OCI-LY3 (cell line): Measurements from ENCODE around the gene EDN1.

Source experiments
- H2AFZ ChIP-seq: fragments of 200-600, 300-600 bp; shearing (Covaris generic); 2 replicates; pipeline ENCODE4 v1.6.0; 2014; ENCODE audit warnings: antibody characterized with exemption, low read depth, low read length
- H3K27ac ChIP-seq: fragments of 200-600, 300-600 bp; sonication (generic); 2 replicates; pipeline ENCODE4 v1.5.1; 2014; ENCODE audit warnings: mild to moderate bottlenecking, low read length, moderate library complexity, mixed read lengths
- H3K27me3 ChIP-seq: fragments of 200-600, 300-600 bp; sonication (generic); 2 replicates; pipeline ENCODE4 v1.6.1; 2014; ENCODE audit warnings: low read depth, low read length, mixed read lengths
- H3K36me3 ChIP-seq: fragments of 200-600, 300-600 bp; sonication (generic); replicated peaks from 2 replicates; pipeline ENCODE3; 2014; ENCODE audit warnings: low read depth, low read length, mixed read lengths
- H3K4me1 ChIP-seq: fragments of 300-600, 200-600 bp; sonication (generic); 2 replicates; pipeline ENCODE4 v1.6.1; 2014; ENCODE audit warnings: low read length, mixed read lengths
- H3K4me2 ChIP-seq: fragments of 200-600, 300-600 bp; sonication (generic); 2 replicates; pipeline ENCODE4 v1.6.1; 2014; ENCODE audit warnings: low read length, mixed read lengths
- H3K4me3 ChIP-seq: fragments of 300-600, 200-600 bp; sonication (generic); 2 replicates; pipeline ENCODE4 v1.5.1; 2014; ENCODE audit warnings: antibody characterized with exemption, mild to moderate bottlenecking, low read length, moderate library complexity
- H3K79me2 ChIP-seq: fragments of 300-600, 200-600 bp; shearing (Covaris generic); 2 replicates; pipeline ENCODE4 v1.6.1; 2014; ENCODE audit warnings: mild to moderate bottlenecking, low read length, mixed read lengths
- H3K9ac ChIP-seq: fragments of 300-600, 200-600 bp; shearing (Covaris generic); 2 replicates; pipeline ENCODE4 v1.6.0; 2014; ENCODE audit warnings: mild to moderate bottlenecking, low read length, moderate library complexity
- H3K9me3 ChIP-seq: fragments of 200-600, 300-600 bp; shearing (Covaris generic); 2 replicates; pipeline ENCODE4 v1.6.1; 2014; ENCODE audit warnings: low read length, mixed read lengths; ENCODE audit not compliant: insufficient read depth
- H4K20me1 ChIP-seq: fragments of 200-600, 300-600 bp; sonication (generic); 2 replicates; pipeline ENCODE4 v1.6.1; 2016; ENCODE audit warnings: low read length, mixed read lengths; ENCODE audit not compliant: insufficient read depth
- CTCF ChIP-seq: fragments of 200-600, 300-600 bp; sonication (generic); IDR thresholded peaks from 2 replicates; pipeline ENCODE4 v1.5.1; 2014; ENCODE audit warnings: antibody characterized with exemption, low read length, low read depth
- EZH2phosphoT487 ChIP-seq: fragments of 200-600 bp; shearing (Covaris generic); IDR thresholded peaks from 2 replicates; pipeline ENCODE4 v1.6.1; 2018; ENCODE audit warnings: antibody characterized with exemption, mixed run types, low read depth

The EDN1 gene

DNA sequence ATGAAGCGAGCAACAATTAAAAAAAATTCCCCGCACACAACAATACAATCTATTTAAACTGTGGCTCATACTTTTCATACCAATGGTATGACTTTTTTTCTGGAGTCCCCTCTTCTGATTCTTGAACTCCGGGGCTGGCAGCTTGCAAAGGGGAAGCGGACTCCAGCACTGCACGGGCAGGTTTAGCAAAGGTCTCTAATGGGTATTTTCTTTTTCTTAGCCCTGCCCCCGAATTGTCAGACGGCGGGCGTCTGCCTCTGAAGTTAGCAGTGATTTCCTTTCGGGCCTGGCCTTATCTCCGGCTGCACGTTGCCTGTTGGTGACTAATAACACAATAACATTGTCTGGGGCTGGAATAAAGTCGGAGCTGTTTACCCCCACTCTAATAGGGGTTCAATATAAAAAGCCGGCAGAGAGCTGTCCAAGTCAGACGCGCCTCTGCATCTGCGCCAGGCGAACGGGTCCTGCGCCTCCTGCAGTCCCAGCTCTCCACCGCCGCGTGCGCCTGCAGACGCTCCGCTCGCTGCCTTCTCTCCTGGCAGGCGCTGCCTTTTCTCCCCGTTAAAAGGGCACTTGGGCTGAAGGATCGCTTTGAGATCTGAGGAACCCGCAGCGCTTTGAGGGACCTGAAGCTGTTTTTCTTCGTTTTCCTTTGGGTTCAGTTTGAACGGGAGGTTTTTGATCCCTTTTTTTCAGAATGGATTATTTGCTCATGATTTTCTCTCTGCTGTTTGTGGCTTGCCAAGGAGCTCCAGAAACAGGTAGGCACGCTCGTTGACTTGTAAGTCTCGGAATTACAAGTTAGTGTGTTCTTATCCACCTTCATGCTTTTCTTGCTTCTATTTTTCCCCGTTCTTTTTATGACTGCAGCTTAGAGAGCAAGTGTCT, at the start of gene EDN1:
EDN1 (plus strand) TSS at position 429 of the 888 bp plus-strand sequence; CDS start at position 698, 269 bp downstream.
- H3K27ac ChIP-seq: no peak within 1 kb of the TSS

DNA sequence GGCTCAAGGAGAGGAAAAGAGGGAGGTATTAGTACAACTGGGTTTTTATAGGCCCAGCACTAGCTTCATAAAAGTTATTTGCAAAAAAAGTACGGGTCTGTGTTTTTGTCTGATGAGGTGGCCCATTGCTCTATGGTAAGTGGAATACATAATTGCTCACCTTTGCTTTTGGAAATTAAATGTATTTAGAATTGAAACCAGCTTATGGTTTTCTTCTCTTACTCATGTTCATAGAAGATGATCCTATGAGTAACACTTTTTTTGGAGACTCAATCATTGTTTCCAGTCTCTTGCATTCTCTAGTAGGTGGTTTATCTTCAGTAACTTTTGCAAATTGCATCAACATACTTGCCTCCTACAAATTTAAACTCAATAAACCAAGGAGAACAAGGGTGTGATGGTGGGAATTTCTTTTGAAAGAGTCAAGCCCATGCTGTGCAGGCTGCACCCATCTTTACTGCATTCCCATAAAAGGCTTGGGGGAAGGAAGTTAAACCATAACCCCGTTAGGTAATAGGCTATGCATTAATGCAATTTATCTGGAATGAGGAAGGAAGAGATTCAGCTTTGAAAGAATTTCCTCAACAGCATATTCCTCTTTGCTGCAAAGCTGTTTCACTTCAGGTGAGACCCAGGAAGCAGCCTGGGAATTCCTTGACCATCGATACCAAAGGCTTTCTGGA, 48.5 kb upstream of the EDN1 start:
- Histone ChIP-seq H3K9ac (no peak overlapping the region), H3K27ac (no peak overlapping the region), H3K27me3 (peaks cover 6% of the 10 kb centered on the region; the same call in 1 of the 2 replicates), H3K4me2 (no peak overlapping the region), H3K9me3 (no peaks in the 10 kb centered on the region), H3K4me3 (no peak overlapping the region), H4K20me1 (no peaks in the 10 kb centered on the region), H3K79me2 (no peaks in the 10 kb centered on the region), H3K4me1 (no peaks in the 10 kb centered on the region), H2AFZ (no peak overlapping the region), H3K36me3 (no peaks in the 10 kb centered on the region)
- no peak for TF ChIP-seq EZH2phosphoT487
- no peak for TF ChIP-seq CTCF

More for the DNA sequence above, at the start of gene EDN1:
- Histone ChIP-seq H3K4me1 (peaks cover 8% of the 10 kb centered on the region; the same call in 1 of the 2 replicates), H3K36me3 (no peaks in the 10 kb centered on the region), H4K20me1 (no peaks in the 10 kb centered on the region), H3K9ac (peak within 1 kb of the TSS; percentile 40), H3K4me3 (peak within 1 kb of the TSS; percentile 75), H3K4me2 (peak within 1 kb of the TSS; percentile 88), H3K9me3 (no peaks in the 10 kb centered on the region), H3K79me2 (no peaks in the 10 kb centered on the region), H2AFZ (peak within 1 kb of the TSS; percentile 65), H3K27me3 (peaks cover 35% of the 10 kb centered on the region)
- TF ChIP-seq EZH2phosphoT487 (no peak), CTCF (peak; percentile 17; the same call in 1 of the 2 replicates)

GRCh38 chr6:12243169-12243568, 47.0 kb upstream of the EDN1 start:
- Histone ChIP-seq H4K20me1 (no peaks in the 10 kb centered on the region), H3K4me1 (no peaks in the 10 kb centered on the region), H3K4me3 (no peak overlapping the region), H2AFZ (no peak overlapping the region), H3K9me3 (no peaks in the 10 kb centered on the region), H3K27ac (no peak overlapping the region), H3K27me3 (peaks cover 6% of the 10 kb centered on the region; the same call in 1 of the 2 replicates), H3K79me2 (no peaks in the 10 kb centered on the region), H3K36me3 (no peaks in the 10 kb centered on the region), H3K4me2 (no peak overlapping the region), H3K9ac (no peak overlapping the region)
- TF ChIP-seq EZH2phosphoT487 (no peak), CTCF (no peak)

DNA sequence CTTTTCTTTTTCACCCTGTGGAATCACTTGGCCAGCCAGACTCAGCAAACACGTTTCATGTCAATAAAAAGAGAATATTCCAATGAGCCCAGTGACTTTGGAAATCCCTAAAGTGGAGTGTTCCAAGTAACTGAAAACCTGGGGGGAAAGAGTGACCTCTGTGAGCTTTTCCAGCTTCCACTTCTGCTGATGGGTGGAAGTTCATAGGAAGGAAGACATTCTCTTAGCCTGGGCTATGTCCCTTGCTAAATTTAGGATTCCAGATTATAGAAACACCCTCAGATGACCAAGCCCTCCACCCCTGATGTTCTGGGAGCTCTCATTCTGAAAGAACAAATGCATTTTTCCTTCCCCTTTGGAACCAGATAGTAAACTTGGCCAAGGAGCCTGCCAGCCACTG, 44.8 kb upstream of the EDN1 start:
- Histone ChIP-seq H3K27me3 (peaks cover 6% of the 10 kb centered on the region), H2AFZ (no peak overlapping the region), H4K20me1 (no peaks in the 10 kb centered on the region), H3K36me3 (no peaks in the 10 kb centered on the region), H3K4me2 (no peak overlapping the region), H3K27ac (no peak overlapping the region), H3K9me3 (no peaks in the 10 kb centered on the region), H3K4me3 (no peak overlapping the region), H3K79me2 (no peaks in the 10 kb centered on the region), H3K9ac (no peak overlapping the region), H3K4me1 (no peaks in the 10 kb centered on the region)
- TF ChIP-seq EZH2phosphoT487 (no peak), CTCF (no peak)
